Fibroblast of skin of abdomen (primary cell): ENCODE results near the gene C1QL1.

Experiments used
- DNase-seq: peaks from one replicate; pipeline ENCODE4 v3.0.0-alpha.2; 2013

Gene C1QL1

GRCh38 chr17:44912763-44913544 is 55.1 kb downstream of the C1QL1 start:
- DNase-seq, result no peak

GRCh38 chr17:44911133-44912001 is 56.7 kb downstream of the C1QL1 start:
- DNase-seq, result peak; percentile 48

DNA sequence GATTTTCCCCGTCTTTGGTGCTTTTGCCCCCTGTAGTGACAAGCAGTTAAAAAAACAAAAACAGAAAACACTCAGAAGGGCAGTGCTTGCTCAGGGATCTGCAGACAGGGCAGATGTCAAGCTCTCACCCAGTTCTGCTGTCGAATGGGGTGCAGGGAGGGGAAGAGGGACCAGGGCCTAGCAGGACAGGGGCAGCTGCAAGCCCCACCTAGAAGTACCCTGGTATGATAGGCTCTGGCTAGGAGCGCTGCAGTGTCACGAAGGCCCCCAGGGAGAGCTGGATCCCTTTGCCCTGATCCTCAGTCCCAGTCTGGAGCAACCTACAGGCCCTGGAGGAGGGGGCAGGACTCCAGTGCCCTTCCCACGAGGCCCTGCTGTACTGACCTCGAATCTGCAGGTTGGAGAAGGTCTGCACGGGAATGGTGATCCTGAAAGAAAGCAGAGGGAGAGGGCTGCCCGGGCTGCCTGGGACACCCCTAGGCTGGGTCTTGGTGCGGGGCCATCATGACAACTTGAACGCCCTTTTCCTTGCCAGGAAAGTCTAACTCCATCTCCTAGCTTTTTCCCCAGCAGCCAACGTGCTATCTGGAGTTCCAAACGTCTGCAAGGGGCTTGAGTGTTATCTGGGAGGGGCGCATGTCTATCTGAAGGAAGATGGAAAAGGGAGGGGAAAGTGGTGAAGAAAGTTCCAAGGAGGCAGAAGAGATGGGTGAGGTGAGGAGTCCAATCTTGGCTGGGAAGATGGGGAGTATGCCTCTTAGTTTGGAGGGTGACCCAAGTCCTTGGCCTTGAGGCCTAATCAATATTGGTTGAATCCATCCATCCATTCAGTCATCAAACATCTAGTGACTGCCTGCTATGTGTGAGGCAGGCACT is 57.6 kb downstream of the C1QL1 start:
- DNase-seq, result no peak
